ENCODE data around the gene TNFRSF25.

GRCh38 chr1:6421266-6421665 lies 44.7 kb downstream of the TNFRSF25 start:
- TF ChIP-seq POLR2A (IDR thresholded peaks at IDR 0.05; ENCODE audit: low read depth, low read length) (no peak), CTCF (IDR thresholded peaks at IDR 0.05; ENCODE audit: extremely low read depth in 1 of 2, insufficient read depth in 1 of 2, low read depth in 1 of 2, low read length in 2 of 2) (no peak), POLR2AphosphoS5 (IDR thresholded peaks at IDR 0.05; ENCODE audit: insufficient read depth, low read depth, low read length) (no peak), MAX (IDR thresholded peaks at IDR 0.05; ENCODE audit: insufficient read depth, insufficient read length) (no peak), EZH2 (IDR thresholded peaks at IDR 0.05; ENCODE audit: borderline replicate concordance, low read depth, low read length, severe bottlenecking) (no peak), JUN (IDR thresholded peaks at IDR 0.05; ENCODE audit: borderline replicate concordance, insufficient read depth, insufficient read length, low read depth) (no peak), FOS (IDR thresholded peaks at IDR 0.05; ENCODE audit: borderline replicate concordance, insufficient read depth, low read length) (no peak)
